Brain microvascular endothelial cell (primary cell): ENCODE data around the gene CAPN9.

Experiments
- DNase-seq: peaks from one replicate; pipeline ENCODE4 v3.0.0-alpha.2; 2020
- H3K27ac ChIP-seq: fragments of 250-450 bp; sonication (Bioruptor Pico); 2 replicates; pipeline ENCODE4 v1.5.1; 2020; ENCODE audit warnings: mild to moderate bottlenecking, moderate library complexity
- H3K27me3 ChIP-seq: fragments of 250-450 bp; sonication (Bioruptor Pico); replicated peaks from 2 replicates; pipeline ENCODE4 v1.5.1; 2020; ENCODE audit warnings: mild to moderate bottlenecking
- H3K36me3 ChIP-seq: fragments of 250-450 bp; sonication (Bioruptor Pico); replicated peaks from 2 replicates; pipeline ENCODE4 v1.5.1; 2020; ENCODE audit warnings: mild to moderate bottlenecking
- H3K4me3 ChIP-seq: 2 replicates; pipeline ENCODE4 v1.5.1; 2011; ENCODE audit warnings: low read depth, mild to moderate bottlenecking, control low read depth, low read length, moderate library complexity
- CTCF ChIP-seq: IDR thresholded peaks from 2 replicates; pipeline ENCODE4 v1.5.1; 2011; ENCODE audit warnings: low read depth, mild to moderate bottlenecking, moderate library complexity, low read length, control low read depth, inconsistent platforms; ENCODE audit errors: missing control alignments
- in situ Hi-C: cut with HindIII; loops from 2 replicates; pipeline ENCODE4 v1.10.0; 2017; ENCODE audit warnings: low sequenced_read_pairs, low pct_ligation_motif_present

The CAPN9 gene

GRCh38 chr1:230758709-230759368 is 11.7 kb downstream of the CAPN9 start:
- no peak for TF ChIP-seq CTCF
- Histone ChIP-seq H3K4me3 (no peak overlapping the region), H3K27me3 (no peaks in the 10 kb centered on the region), H3K27ac (no peak overlapping the region), H3K36me3 (no peaks in the 10 kb centered on the region)
- DNase-seq = no peak
- in situ Hi-C loops = no loop called here

- no peak overlapping the region for H3K27ac ChIP-seq
- no peak for DNase-seq
- TF ChIP-seq CTCF = no peak
- no peak overlapping the region for H3K4me3 ChIP-seq
- H3K27me3 ChIP-seq = no peaks in the 10 kb centered on the region
- H3K36me3 ChIP-seq = no peaks in the 10 kb centered on the region
- in situ Hi-C loops = no loop called here
These were observed 12.3 kb downstream of the CAPN9 start for GRCh38 chr1:230759369-230760065.

- Histone ChIP-seq H3K27me3 (no peaks in the 10 kb centered on the region), H3K36me3 (no peaks in the 10 kb centered on the region), H3K27ac (no peak overlapping the region), H3K4me3 (no peak overlapping the region)
- in situ Hi-C loops = no loop called here
- no peak for DNase-seq
- no peak for TF ChIP-seq CTCF
These were observed 13.2 kb downstream of the CAPN9 start for GRCh38 chr1:230760360-230760827.

GRCh38 chr1:230761443-230762167 is 14.4 kb downstream of the CAPN9 start:
- in situ Hi-C loops = no loop called here
- Histone ChIP-seq H3K36me3 (no peaks in the 10 kb centered on the region), H3K4me3 (no peak overlapping the region), H3K27ac (no peak overlapping the region), H3K27me3 (no peaks in the 10 kb centered on the region)
- TF ChIP-seq CTCF = no peak
- no peak for DNase-seq

- Histone ChIP-seq H3K27ac (no peak overlapping the region), H3K27me3 (no peaks in the 10 kb centered on the region), H3K36me3 (no peaks in the 10 kb centered on the region), H3K4me3 (no peak overlapping the region)
- in situ Hi-C loops = no loop called here
- TF ChIP-seq CTCF = no peak
- DNase-seq = no peak
These were observed 16.9 kb downstream of the CAPN9 start for GRCh38 chr1:230763927-230764591.
